KMS-11 (cell line): ENCODE measurements around the gene PRICKLE2.

Experiments used
- H2AFZ ChIP-seq: fragments of 200-600 bp; sonication (generic); 2 replicates; pipeline ENCODE4 v1.6.1; 2016; ENCODE audit warnings: antibody characterized with exemption, mixed run types, low read depth
- H3K27ac ChIP-seq: fragments of 200-600 bp; sonication (generic); 2 replicates; pipeline ENCODE4 v1.6.1; 2016; ENCODE audit warnings: mild to moderate bottlenecking, mixed run types
- H3K27me3 ChIP-seq: fragments of 200-600 bp; sonication (generic); 2 replicates; pipeline ENCODE4 v1.6.1; 2017; ENCODE audit warnings: mild to moderate bottlenecking, low read depth, mixed run types, moderate library complexity; ENCODE audit not compliant: insufficient read depth
- H3K36me3 ChIP-seq: fragments of 200-600 bp; sonication (generic); 2 replicates; pipeline ENCODE4 v1.6.1; 2017; ENCODE audit warnings: mild to moderate bottlenecking, mixed run types; ENCODE audit not compliant: insufficient read depth
- H3K4me1 ChIP-seq: fragments of 200-600 bp; sonication (generic); 2 replicates; pipeline ENCODE4 v1.6.1; 2016; ENCODE audit warnings: mild to moderate bottlenecking, low read depth, mixed run types; ENCODE audit not compliant: poor library complexity, severe bottlenecking
- H3K4me2 ChIP-seq: fragments of 200-600 bp; sonication (generic); 2 replicates; pipeline ENCODE4 v1.7.0; 2016; ENCODE audit warnings: mild to moderate bottlenecking, mixed run types
- H3K4me3 ChIP-seq: fragments of 200-600 bp; sonication (generic); IDR thresholded peaks from 2 replicates; pipeline ENCODE4 v1.6.1; 2017; ENCODE audit warnings: low read depth, low read length, mixed read lengths; ENCODE audit not compliant: insufficient read depth
- H3K79me2 ChIP-seq: fragments of 200-600 bp; sonication (generic); 2 replicates; pipeline ENCODE4 v1.6.1; 2016; ENCODE audit warnings: low read depth, mixed run types; ENCODE audit not compliant: insufficient read depth
- H3K9ac ChIP-seq: fragments of 200-600 bp; sonication (generic); 2 replicates; pipeline ENCODE4 v1.6.1; 2016; ENCODE audit warnings: mild to moderate bottlenecking, mixed run types
- H4K20me1 ChIP-seq: fragments of 200-600 bp; sonication (generic); 2 replicates; pipeline ENCODE4 v1.6.1; 2016; ENCODE audit warnings: mild to moderate bottlenecking, mixed run types; ENCODE audit not compliant: insufficient read depth
- CTCF ChIP-seq: fragments of 200-600 bp; sonication (generic); conservative IDR thresholded peaks from 2 replicates; pipeline ENCODE4 v1.6.1; 2017; ENCODE audit warnings: low read depth, mild to moderate bottlenecking, antibody characterized with exemption, low read length, moderate library complexity, mixed read lengths

Gene PRICKLE2

GRCh38 chr3:64078966-64079365 lies 146.3 kb downstream of the PRICKLE2 start:
- no peak for TF ChIP-seq CTCF
- no peak overlapping the region for H3K4me2 ChIP-seq
- H3K4me3 ChIP-seq: no peak overlapping the region
- H4K20me1 ChIP-seq: no peaks in the 10 kb centered on the region
- H3K27me3 ChIP-seq: no peaks in the 10 kb centered on the region
- no peaks in the 10 kb centered on the region for H3K36me3 ChIP-seq
- no peak overlapping the region for H3K27ac ChIP-seq
- no peak overlapping the region for H2AFZ ChIP-seq
- no peaks in the 10 kb centered on the region for H3K4me1 ChIP-seq
- no peak overlapping the region for H3K9ac ChIP-seq
- no peaks in the 10 kb centered on the region for H3K79me2 ChIP-seq

GRCh38 chr3:64074895-64075679 lies 150.2 kb downstream of the PRICKLE2 start:
- no peaks in the 10 kb centered on the region for H4K20me1 ChIP-seq
- no peaks in the 10 kb centered on the region for H3K4me1 ChIP-seq
- no peak overlapping the region for H3K9ac ChIP-seq
- no peak overlapping the region for H2AFZ ChIP-seq
- H3K4me3 ChIP-seq: no peak overlapping the region
- TF ChIP-seq CTCF: no peak
- H3K4me2 ChIP-seq: no peak overlapping the region
- no peaks in the 10 kb centered on the region for H3K27me3 ChIP-seq
- no peaks in the 10 kb centered on the region for H3K79me2 ChIP-seq
- H3K27ac ChIP-seq: no peak overlapping the region
- no peaks in the 10 kb centered on the region for H3K36me3 ChIP-seq

GRCh38 chr3:64074060-64074459 lies 151.2 kb downstream of the PRICKLE2 start:
- H3K4me3 ChIP-seq: no peak overlapping the region
- no peaks in the 10 kb centered on the region for H4K20me1 ChIP-seq
- H3K4me2 ChIP-seq: no peak overlapping the region
- H3K27ac ChIP-seq: no peak overlapping the region
- H3K4me1 ChIP-seq: no peaks in the 10 kb centered on the region
- no peak overlapping the region for H3K9ac ChIP-seq
- H2AFZ ChIP-seq: no peak overlapping the region
- H3K27me3 ChIP-seq: no peaks in the 10 kb centered on the region
- H3K79me2 ChIP-seq: no peaks in the 10 kb centered on the region
- no peak for TF ChIP-seq CTCF
- H3K36me3 ChIP-seq: no peaks in the 10 kb centered on the region

- no peak overlapping the region for H3K27ac ChIP-seq
- no peak overlapping the region for H3K4me2 ChIP-seq
- H3K9ac ChIP-seq: no peak overlapping the region
- no peaks in the 10 kb centered on the region for H3K36me3 ChIP-seq
- H3K4me1 ChIP-seq: no peaks in the 10 kb centered on the region
- H3K27me3 ChIP-seq: no peaks in the 10 kb centered on the region
- no peak overlapping the region for H2AFZ ChIP-seq
- no peaks in the 10 kb centered on the region for H4K20me1 ChIP-seq
- TF ChIP-seq CTCF: no peak
- H3K4me3 ChIP-seq: no peak overlapping the region
- no peaks in the 10 kb centered on the region for H3K79me2 ChIP-seq
Measured at GRCh38 chr3:64073158-64073761, 152.0 kb downstream of the PRICKLE2 start.
